WTC11 (cell line): ENCODE measurements around the gene GCNT4. TPM values are rescaled to one million over a fixed set of nuclear protein-coding genes. Genes with fewer than 3 reads are reported as not detected.
"Not testable (repeated sequence)": the region's sequence is repeated elsewhere in the genome, so short reads cannot be mapped to it uniquely, and the experiment has no call there.

Experiments used
- ATAC-seq: fragments of 200-7000 bp; cut with Tn5 transposase; 2 replicates; pipeline ENCODE4 v1.10.0; 2021; ENCODE audit warnings: mild to moderate bottlenecking, moderate library complexity
- Bru-seq: library from RNA; stranded (reverse); fragments of 400-500 nt; gene quantifications from one replicate; lab custom pipeline; 2021; lab: Mats Ljungman, UMichigan
- CTCF ChIA-PET: fragments of 300-600 bp; sonication (Branson Sonifier 250); formaldehyde crosslinking; loops from one replicate; lab custom pipeline; 2021; ENCODE audit warnings: antibody characterized with exemption; lab: Charles Lee
- POLR2A ChIA-PET: fragments of 350-600 bp; sonication (Branson Sonifier 250); formaldehyde crosslinking; loops from one replicate; lab custom pipeline; 2021; ENCODE audit warnings: antibody characterized with exemption; lab: Charles Lee
- DNase-seq: peaks from one replicate; pipeline ENCODE4 v3.0.0; 2021; ENCODE audit warnings: low spot score
- H3K27ac Mint-ChIP-seq: 2 replicates; pipeline ENCODE4 v1.8.0; 2021; ENCODE audit warnings: mixed read lengths
- H3K27me3 Mint-ChIP-seq: 2 replicates; pipeline ENCODE4 v1.8.0; 2021; ENCODE audit warnings: low read depth, mild to moderate bottlenecking, moderate library complexity, mixed read lengths
- H3K36me3 Mint-ChIP-seq: 2 replicates; pipeline ENCODE4 v1.8.0; 2021; ENCODE audit warnings: mixed read lengths
- H3K4me1 Mint-ChIP-seq: 2 replicates; pipeline ENCODE4 v1.8.0; 2022; ENCODE audit warnings: mixed read lengths
- H3K4me3 Mint-ChIP-seq: 2 replicates; pipeline ENCODE4 v1.8.0; 2021; ENCODE audit warnings: mild to moderate bottlenecking, moderate library complexity, mixed read lengths
- H3K9me3 Mint-ChIP-seq: 2 replicates; pipeline ENCODE4 v1.8.0; 2021; ENCODE audit warnings: mixed read lengths
- CBFB ChIP-seq: sonication (generic); formaldehyde crosslinking; IDR thresholded peaks from 2 replicates; pipeline ENCODE4 v1.8.1; 2022; ENCODE audit warnings: mild to moderate bottlenecking, low read depth, missing genetic modification reagents
- E2F1 ChIP-seq: sonication (generic); formaldehyde crosslinking; IDR thresholded peaks from 2 replicates; pipeline ENCODE4 v1.8.0; 2022; ENCODE audit warnings: mild to moderate bottlenecking, missing genetic modification reagents
- FOXK1 ChIP-seq: sonication (generic); formaldehyde crosslinking; IDR thresholded peaks from 2 replicates; pipeline ENCODE4 v1.8.0; 2022; ENCODE audit warnings: mild to moderate bottlenecking, moderate library complexity, missing genetic modification reagents
- FOXP1 ChIP-seq: sonication (generic); formaldehyde crosslinking; IDR thresholded peaks from 2 replicates; pipeline ENCODE4 v1.8.0; 2022; ENCODE audit warnings: missing genetic modification reagents, mild to moderate bottlenecking, moderate library complexity, borderline replicate concordance
- GABPB1 ChIP-seq: sonication (generic); formaldehyde crosslinking; IDR thresholded peaks from 2 replicates; pipeline ENCODE4 v1.8.1; 2023; ENCODE audit warnings: mild to moderate bottlenecking, missing genetic modification reagents
- MXD4 ChIP-seq: fragments of 250-450 bp; sonication (Bioruptor Pico); IDR thresholded peaks from 2 replicates; pipeline ENCODE4 v1.8.0; 2021; ENCODE audit warnings: mild to moderate bottlenecking, moderate library complexity, borderline replicate concordance
- NR1H2 ChIP-seq: sonication (generic); formaldehyde crosslinking; IDR thresholded peaks from 2 replicates; pipeline ENCODE4 v1.9.0; 2021; ENCODE audit warnings: mild to moderate bottlenecking, moderate library complexity, missing genetic modification reagents
- SMAD3 ChIP-seq: sonication (generic); formaldehyde crosslinking; IDR thresholded peaks from 2 replicates; pipeline ENCODE4 v1.8.0; 2022; ENCODE audit warnings: missing genetic modification reagents, mild to moderate bottlenecking, borderline replicate concordance
- SP1 ChIP-seq: sonication (generic); formaldehyde crosslinking; conservative IDR thresholded peaks from 2 replicates; pipeline ENCODE4 v1.8.1; 2022; ENCODE audit warnings: missing genetic modification reagents
- TCF7 ChIP-seq: sonication (generic); formaldehyde crosslinking; IDR thresholded peaks from 2 replicates; pipeline ENCODE4 v1.8.0; 2022; ENCODE audit warnings: mild to moderate bottlenecking, low read depth, missing genetic modification reagents, moderate library complexity
- ZNF219 ChIP-seq: sonication (generic); formaldehyde crosslinking; IDR thresholded peaks from 2 replicates; pipeline ENCODE4 v1.8.0; 2023; ENCODE audit warnings: missing genetic modification reagents, mild to moderate bottlenecking, borderline replicate concordance
- ZNF317 ChIP-seq: sonication (generic); formaldehyde crosslinking; IDR thresholded peaks from 2 replicates; pipeline ENCODE4 v1.8.1; 2023; ENCODE audit warnings: low read depth, mild to moderate bottlenecking, moderate library complexity, missing genetic modification reagents, borderline replicate concordance
- ZNF671 ChIP-seq: fragments of 250-450 bp; sonication (Bioruptor Pico); IDR thresholded peaks from 2 replicates; pipeline ENCODE4 v1.8.0; 2021; ENCODE audit warnings: mild to moderate bottlenecking
- long read RNA-seq, 3 experiments: library from RNA in 1 of 3; library from capped mRNA in 1 of 3; library from polyadenylated mRNA in 1 of 3; unstranded in 2 of 3; stranded (forward) in 1 of 3; transcript quantifications; one replicate each; pipeline ENCODE4 v2.0.0, GENCODE V29; 2021
- total RNA-seq: library from RNA; stranded (reverse); gene quantifications from 3 replicates; pipeline ENCODE4 v1.2.3, GENCODE V29; 2021
- TF ChIP-seq, protein P1 (sequence below): sonication (generic); formaldehyde crosslinking; IDR thresholded peaks from 2 replicates; pipeline ENCODE4 v1.8.1; 2023; ENCODE audit warnings: mild to moderate bottlenecking, moderate library complexity, missing genetic modification reagents
- TF ChIP-seq, protein P2 (sequence below): sonication (generic); formaldehyde crosslinking; conservative IDR thresholded peaks from 2 replicates; pipeline ENCODE4 v1.8.1; 2022; ENCODE audit warnings: mild to moderate bottlenecking, missing genetic modification reagents
- TF ChIP-seq, protein P3 (sequence below): sonication (generic); formaldehyde crosslinking; IDR thresholded peaks from 2 replicates; pipeline ENCODE4 v1.8.1; 2022; ENCODE audit warnings: missing genetic modification reagents, borderline replicate concordance
- TF ChIP-seq, protein P4 (sequence below): sonication (generic); formaldehyde crosslinking; IDR thresholded peaks from 2 replicates; pipeline ENCODE4 v1.8.1; 2023; ENCODE audit warnings: mild to moderate bottlenecking, missing genetic modification reagents, moderate library complexity
- TF ChIP-seq, protein P5 (sequence below): sonication (generic); formaldehyde crosslinking; IDR thresholded peaks from 2 replicates; pipeline ENCODE4 v1.8.1; 2022; ENCODE audit warnings: mild to moderate bottlenecking, missing genetic modification reagents, moderate library complexity, borderline replicate concordance

Gene GCNT4
- 0.71 to 1.8 TPM (median 0.80 TPM) in 3 replicates for total RNA-seq
- Bru-seq, nascent RNA, result percentile 61 among the genes with signal in this experiment
- long read RNA-seq, experiment 1, full-length matches to known transcripts, result 4 of 4 reads
- long read RNA-seq, experiment 1, partial matches to known transcripts, result 0 of 4 reads
- long read RNA-seq, experiment 1, other reads (novel, unspliced or antisense), result 0 of 4 reads
- long read RNA-seq, experiment 2, full-length matches to known transcripts, result 1 of 1 reads
- long read RNA-seq, experiment 2, partial matches to known transcripts, result 0 of 1 reads
- long read RNA-seq, experiment 2, other reads (novel, unspliced or antisense), result 0 of 1 reads
- long read RNA-seq, experiment 3, result 0 reads

- no peak within 1 kb of the TSS for H3K27ac Mint-ChIP-seq
- H3K4me1 Mint-ChIP-seq, result peaks cover 54% of the 10 kb centered on the region
- ChIA-PET CTCF (interaction anchor here (0.7 to 4.0 kb wide), 5 partner anchors 117 to 269 kb away, joined by 3 to 49 read pairs (median 4); partner anchors contain the start of gene ANKRD31), POLR2A (interaction anchor here (0.6 to 1.9 kb wide), 4 partner anchors 127 to 287 kb away, joined by 3 to 7 read pairs (median 6); partner anchors contain the start of genes ANKRD31 and HMGCR)
- TF ChIP-seq FOXK1 (CRISPR knock-in tag), result 0 out of 2 replicates have a peak, but pooled peaks have one; percentile 11
- no peak for TF ChIP-seq NR1H2 (CRISPR knock-in tag)
- TF ChIP-seq, protein P1, sequence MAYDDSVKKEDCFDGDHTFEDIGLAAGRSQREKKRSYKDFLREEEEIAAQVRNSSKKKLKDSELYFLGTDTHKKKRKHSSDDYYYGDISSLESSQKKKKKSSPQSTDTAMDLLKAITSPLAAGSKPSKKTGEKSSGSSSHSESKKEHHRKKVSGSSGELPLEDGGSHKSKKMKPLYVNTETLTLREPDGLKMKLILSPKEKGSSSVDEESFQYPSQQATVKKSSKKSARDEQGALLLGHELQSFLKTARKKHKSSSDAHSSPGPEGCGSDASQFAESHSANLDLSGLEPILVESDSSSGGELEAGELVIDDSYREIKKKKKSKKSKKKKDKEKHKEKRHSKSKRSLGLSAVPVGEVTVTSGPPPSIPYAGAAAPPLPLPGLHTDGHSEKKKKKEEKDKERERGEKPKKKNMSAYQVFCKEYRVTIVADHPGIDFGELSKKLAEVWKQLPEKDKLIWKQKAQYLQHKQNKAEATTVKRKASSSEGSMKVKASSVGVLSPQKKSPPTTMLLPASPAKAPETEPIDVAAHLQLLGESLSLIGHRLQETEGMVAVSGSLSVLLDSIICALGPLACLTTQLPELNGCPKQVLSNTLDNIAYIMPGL (CRISPR knock-in tag), result peak; percentile 52
- ATAC-seq, result peak; percentile 7
- no peaks in the 10 kb centered on the region for H3K36me3 Mint-ChIP-seq
- H3K4me3 Mint-ChIP-seq, result peak within 1 kb of the TSS; percentile 81
- H3K27me3 Mint-ChIP-seq, result peaks cover 48% of the 10 kb centered on the region
- DNase-seq, result peak; percentile 62
- H3K9me3 Mint-ChIP-seq, result no peaks in the 10 kb centered on the region
These were observed at the start of gene GCNT4 for GRCh38 chr5:75052192-75053053. Gene GCNT4, minus strand, starts transcription at chr5:75052558. Its CDS starts 22,521 bp downstream, at chr5:75030037.

DNA sequence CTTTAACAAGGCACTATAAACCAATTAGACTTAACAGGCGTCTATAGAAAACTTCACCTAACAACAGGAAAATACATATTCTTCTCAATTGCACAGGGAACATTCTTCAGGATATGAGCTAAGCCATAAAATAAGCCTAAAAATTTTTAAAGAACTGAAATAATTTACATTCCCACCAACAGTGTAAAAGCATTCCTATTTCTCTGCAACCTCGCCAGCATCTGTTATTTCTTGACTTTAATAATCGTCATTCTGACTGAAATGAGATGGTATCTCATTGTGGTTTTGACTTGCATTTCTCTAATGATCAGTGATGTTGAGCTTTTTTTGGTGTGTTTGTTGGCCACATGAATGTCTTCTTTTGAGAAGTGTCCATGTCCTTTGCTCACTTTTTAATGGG lies 43.6 kb upstream of the GCNT4 start:
- POLR2A ChIA-PET, CTCF ChIA-PET, H3K4me1 Mint-ChIP-seq, H3K36me3 Mint-ChIP-seq, H3K27me3 Mint-ChIP-seq, ATAC-seq, H3K27ac Mint-ChIP-seq, DNase-seq, H3K4me3 Mint-ChIP-seq: not testable (repeated sequence)
- H3K9me3 Mint-ChIP-seq, result peaks cover 20% of the 10 kb centered on the region

DNA sequence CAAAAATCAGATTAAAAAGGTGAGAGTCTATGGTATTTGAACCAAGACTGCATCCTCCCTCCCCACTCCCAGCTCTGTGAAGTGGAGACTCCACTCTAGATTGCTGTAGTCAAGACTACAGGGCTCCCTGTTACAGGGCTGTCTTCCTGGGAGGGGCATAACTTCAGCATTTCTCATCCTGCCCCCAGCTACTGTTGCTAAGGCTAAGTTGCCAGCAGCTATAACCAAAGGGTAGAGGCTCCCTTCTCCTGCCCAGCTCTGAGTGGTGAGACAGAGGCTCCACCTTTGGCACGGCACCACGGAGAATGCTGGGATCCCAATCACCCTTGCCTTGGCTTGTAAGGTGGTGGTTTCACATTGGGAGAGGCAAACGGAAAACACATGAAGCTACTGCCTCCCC lies 39.2 kb upstream of the GCNT4 start:
- no peak overlapping the region for H3K4me3 Mint-ChIP-seq
- no peaks in the 10 kb centered on the region for H3K9me3 Mint-ChIP-seq
- ChIA-PET POLR2A (no interaction called here), CTCF (interaction anchor here (1.4 kb wide), 1 partner anchor 41 kb away, joined by 4 read pairs; no protein-coding TSS in a partner anchor)
- DNase-seq (no peak), ATAC-seq (no peak)
- no peaks in the 10 kb centered on the region for H3K36me3 Mint-ChIP-seq
- H3K27ac Mint-ChIP-seq, result no peak overlapping the region
- no peaks in the 10 kb centered on the region for H3K4me1 Mint-ChIP-seq
- TF ChIP-seq CBFB (CRISPR knock-in tag), result no peak
- TF ChIP-seq, protein P2, sequence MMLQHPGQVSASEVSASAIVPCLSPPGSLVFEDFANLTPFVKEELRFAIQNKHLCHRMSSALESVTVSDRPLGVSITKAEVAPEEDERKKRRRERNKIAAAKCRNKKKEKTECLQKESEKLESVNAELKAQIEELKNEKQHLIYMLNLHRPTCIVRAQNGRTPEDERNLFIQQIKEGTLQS (CRISPR knock-in tag), result no peak
- no peak for TF ChIP-seq ZNF219 (CRISPR knock-in tag)
- no peak for TF ChIP-seq ZNF671 (CRISPR knock-in tag)
- TF ChIP-seq, protein P3, sequence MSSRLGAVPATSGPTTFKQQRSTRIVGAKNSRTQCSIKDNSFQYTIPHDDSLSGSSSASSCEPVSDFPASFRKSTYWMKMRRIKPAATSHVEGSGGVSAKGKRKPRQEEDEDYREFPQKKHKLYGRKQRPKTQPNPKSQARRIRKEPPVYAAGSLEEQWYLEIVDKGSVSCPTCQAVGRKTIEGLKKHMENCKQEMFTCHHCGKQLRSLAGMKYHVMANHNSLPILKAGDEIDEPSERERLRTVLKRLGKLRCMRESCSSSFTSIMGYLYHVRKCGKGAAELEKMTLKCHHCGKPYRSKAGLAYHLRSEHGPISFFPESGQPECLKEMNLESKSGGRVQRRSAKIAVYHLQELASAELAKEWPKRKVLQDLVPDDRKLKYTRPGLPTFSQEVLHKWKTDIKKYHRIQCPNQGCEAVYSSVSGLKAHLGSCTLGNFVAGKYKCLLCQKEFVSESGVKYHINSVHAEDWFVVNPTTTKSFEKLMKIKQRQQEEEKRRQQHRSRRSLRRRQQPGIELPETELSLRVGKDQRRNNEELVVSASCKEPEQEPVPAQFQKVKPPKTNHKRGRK (CRISPR knock-in tag), result no peak
- no peak for TF ChIP-seq SP1
- no peak for TF ChIP-seq SMAD3 (CRISPR knock-in tag)
- TF ChIP-seq, protein P4, sequence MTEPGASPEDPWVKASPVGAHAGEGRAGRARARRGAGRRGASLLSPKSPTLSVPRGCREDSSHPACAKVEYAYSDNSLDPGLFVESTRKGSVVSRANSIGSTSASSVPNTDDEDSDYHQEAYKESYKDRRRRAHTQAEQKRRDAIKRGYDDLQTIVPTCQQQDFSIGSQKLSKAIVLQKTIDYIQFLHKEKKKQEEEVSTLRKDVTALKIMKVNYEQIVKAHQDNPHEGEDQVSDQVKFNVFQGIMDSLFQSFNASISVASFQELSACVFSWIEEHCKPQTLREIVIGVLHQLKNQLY (CRISPR knock-in tag), result no peak
- H3K27me3 Mint-ChIP-seq, result no peaks in the 10 kb centered on the region

DNA sequence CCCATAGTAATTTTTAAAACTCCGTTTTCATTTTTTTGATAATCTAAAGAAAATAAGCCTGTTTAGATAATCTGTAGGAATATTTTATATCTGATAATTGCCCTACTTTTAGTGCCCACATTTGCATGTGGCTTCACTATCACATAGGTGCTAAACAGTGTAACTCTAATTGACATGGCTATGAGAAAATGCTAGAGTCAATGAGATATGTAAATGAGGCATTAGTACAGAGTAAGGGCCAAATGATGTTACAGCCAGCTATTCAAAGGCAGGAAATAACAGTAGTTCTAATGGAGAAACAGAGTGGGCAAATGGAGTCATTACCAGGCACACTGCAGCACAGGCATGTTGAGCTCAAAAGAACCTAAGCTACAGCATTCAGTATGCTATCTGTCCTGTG lies 37.3 kb upstream of the GCNT4 start:
- ChIA-PET POLR2A (no interaction called here), CTCF (no interaction called here)
- Mint-ChIP-seq H3K36me3 (no peaks in the 10 kb centered on the region), H3K27ac (no peak overlapping the region), H3K9me3 (no peaks in the 10 kb centered on the region), H3K4me1 (no peaks in the 10 kb centered on the region), H3K4me3 (no peak overlapping the region), H3K27me3 (no peaks in the 10 kb centered on the region)
- ATAC-seq (no peak), DNase-seq (no peak)
- no peak for TF ChIP-seq MXD4 (CRISPR knock-in tag)
- TF ChIP-seq E2F1 (CRISPR knock-in tag), result no peak
- TF ChIP-seq TCF7 (CRISPR knock-in tag), result no peak
- no peak for TF ChIP-seq FOXP1 (CRISPR knock-in tag)
- TF ChIP-seq GABPB1, result no peak
- TF ChIP-seq ZNF317 (CRISPR knock-in tag), result no peak
- TF ChIP-seq, protein P5, sequence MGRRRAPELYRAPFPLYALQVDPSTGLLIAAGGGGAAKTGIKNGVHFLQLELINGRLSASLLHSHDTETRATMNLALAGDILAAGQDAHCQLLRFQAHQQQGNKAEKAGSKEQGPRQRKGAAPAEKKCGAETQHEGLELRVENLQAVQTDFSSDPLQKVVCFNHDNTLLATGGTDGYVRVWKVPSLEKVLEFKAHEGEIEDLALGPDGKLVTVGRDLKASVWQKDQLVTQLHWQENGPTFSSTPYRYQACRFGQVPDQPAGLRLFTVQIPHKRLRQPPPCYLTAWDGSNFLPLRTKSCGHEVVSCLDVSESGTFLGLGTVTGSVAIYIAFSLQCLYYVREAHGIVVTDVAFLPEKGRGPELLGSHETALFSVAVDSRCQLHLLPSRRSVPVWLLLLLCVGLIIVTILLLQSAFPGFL (CRISPR knock-in tag), result no peak
